Activated CD4-positive, alpha-beta T cell treated with anti-CD3 and anti-CD28 coated beads for 48 hours (primary cell): ENCODE measurements around the gene UQCC2.

ENCODE experiments used
- DNase-seq: peaks from one replicate; pipeline ENCODE4 v3.0.0-alpha.2; 2020

The UQCC2 gene

DNA sequence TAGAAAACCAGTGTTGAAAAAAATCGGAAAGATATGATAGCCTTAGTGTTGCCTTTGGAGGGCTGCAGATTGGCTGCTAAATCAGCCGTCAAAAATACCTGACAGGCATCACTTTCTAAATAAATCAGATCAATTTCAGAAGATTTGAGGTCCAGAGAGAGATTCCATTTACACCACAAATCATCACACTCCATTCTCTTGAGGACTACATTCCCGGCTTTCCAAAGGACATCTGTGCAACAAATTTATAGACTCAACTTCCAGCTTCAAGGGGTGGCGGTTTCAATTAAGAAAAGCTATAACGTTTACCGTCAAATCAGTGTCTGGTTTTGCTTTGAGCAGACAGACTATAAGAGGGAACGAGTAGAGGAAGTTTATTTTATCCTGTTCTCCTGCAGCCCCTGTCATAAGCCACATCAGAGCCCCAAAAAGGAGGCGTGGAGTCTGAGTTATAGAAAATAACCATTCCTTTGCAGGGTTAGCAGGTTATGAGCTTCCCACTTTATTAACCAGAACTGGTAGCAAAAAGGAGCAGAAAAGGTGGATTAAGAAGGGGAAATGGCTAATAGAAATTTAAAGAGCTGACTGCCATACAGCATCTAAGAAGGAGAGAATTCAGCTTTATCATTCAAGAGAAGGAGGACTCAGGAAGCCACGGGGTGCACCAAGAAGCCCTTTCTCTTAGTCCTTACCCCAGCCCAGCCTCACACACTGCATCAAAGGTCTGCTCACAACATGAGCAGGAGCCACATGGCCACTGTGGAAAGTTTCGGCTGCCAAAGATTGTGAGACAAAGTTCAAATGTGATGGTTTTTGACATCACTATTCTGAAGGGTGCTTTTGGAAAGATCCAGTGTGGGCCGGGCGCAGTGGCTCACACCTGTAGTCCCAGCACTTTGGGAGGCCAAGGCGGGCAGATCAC lies 12.9 kb upstream of the UQCC2 start:
- no peak for DNase-seq

DNA sequence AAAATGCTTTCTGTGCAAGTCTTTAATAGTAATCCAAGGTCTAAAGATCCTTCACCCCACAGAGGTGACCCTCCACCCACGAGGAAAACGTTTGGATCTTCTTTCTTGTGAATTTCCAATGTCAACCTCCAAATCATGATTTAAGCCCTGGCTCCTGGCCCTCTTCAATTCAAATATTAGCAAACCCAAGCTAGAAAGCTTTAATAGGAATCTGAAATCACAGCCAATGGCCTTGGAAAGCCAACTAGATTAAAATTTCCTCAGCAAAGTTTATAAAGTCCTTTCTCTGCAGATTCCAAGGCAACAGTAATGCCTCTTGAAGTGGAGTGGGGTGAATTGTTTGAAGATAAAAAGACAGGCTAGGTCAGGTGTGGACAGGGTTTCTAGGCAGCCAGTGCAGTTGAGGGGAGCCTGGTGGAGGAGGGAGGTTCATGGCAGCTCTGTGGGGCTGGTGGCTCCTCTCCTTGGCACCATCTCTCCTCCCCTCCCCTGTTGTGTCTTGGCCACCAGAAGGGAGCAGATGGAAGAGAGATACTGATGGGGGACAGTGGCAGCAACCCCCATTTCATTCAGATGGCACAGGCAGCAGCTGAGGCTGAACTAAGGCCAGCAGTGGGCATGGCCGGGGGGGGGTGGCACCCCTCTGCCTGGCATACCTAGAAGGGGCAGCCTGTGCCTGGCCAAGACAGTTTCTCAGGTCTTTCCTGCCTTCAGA lies 12.0 kb upstream of the UQCC2 start:
- no peak for DNase-seq

DNA sequence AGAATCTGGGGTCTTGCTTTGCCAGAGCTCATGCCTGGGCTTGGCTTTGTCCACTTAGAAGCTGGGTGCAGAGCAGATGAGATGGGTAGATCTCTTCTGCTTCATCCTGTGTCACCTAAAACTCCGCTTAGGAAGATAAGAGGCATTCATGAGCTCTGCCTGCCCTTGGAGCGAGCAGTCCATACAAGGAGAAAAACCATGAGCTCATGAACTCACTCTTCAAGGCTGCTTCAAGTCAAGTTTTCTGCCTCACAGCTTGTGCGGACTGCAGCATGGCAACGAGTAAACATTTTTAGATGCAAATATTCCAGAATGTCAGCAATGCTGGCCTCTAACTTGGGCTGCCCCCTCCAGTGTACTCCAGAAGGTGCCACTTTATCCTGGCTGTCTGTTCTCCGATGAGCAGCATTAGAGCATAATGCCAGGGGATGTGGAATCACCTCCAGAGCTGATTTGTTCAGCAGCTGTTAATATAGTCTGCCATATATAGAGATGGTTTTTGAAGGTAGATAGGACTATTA lies 10.7 kb upstream of the UQCC2 start:
- DNase-seq = no peak

DNA sequence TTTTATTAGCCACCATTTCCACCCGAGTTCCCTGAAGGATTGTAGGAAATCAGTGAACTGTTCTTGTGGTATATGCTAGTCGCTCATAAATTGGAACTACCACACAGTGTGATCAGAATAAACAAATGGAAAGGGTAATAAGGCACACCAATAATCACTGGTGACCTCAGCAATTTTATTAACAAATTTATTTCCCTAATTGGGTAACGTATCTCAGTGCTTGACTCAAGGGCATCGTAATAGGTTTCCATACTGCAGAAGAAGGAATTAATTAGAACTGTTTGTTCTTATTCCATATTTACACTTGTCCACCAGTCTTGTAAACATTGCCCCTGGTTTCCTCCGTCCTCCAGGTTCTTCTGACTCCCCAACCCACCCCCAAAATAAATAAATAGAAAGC lies 10.0 kb upstream of the UQCC2 start:
- DNase-seq = no peak

GRCh38 chr6:33720998-33721397 lies 9.5 kb upstream of the UQCC2 start:
- no peak for DNase-seq

DNA sequence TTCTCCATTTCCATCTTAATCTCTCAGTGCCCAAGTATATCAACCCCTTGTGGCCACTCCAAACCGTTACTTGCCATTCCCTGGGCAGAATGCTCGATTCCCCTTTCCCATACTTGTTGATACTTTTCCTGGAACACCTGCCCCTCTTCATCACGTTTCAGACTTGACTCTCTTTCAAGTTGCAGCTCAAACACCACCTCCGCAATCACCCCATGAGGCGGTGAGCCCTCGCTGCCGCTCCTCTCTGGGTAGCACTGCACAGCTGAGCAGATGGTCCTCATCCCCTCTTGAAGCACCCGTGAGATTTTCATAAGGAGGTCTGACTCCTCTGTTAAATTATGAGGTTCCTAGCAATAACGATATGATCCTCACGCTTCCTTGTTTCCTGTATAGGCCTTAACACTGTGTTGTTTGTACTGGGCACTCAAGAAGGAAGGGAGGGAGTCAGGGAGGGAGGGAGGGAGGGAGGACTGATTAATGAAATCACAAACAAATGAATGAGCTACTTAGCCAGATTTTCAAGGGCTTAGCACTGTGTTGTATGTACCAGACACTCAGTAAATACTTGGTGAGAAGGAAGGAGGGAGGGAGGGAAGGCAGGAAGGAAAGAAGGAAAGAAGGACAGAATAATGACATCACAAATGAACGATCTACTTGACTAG lies 8.0 kb upstream of the UQCC2 start:
- no peak for DNase-seq

DNA sequence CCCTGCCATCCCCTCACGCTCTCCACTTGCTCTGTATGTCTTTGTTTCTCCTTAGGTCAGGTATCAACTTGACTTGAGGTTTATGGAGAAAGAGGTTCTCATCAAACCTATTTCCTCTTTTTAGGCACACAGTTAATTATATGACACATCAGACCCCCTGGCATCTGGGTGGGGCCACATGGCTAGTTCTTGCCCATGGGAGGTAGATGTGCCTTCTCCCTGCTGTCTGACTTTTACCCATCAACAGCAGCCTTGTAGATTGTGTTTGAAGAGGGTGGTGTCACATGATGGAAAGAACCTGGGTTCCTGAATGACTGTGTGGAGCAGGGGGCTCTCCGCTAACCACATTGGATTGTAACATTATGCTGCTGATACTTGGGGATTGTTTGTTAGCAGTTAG lies 7.2 kb upstream of the UQCC2 start:
- no peak for DNase-seq

DNA sequence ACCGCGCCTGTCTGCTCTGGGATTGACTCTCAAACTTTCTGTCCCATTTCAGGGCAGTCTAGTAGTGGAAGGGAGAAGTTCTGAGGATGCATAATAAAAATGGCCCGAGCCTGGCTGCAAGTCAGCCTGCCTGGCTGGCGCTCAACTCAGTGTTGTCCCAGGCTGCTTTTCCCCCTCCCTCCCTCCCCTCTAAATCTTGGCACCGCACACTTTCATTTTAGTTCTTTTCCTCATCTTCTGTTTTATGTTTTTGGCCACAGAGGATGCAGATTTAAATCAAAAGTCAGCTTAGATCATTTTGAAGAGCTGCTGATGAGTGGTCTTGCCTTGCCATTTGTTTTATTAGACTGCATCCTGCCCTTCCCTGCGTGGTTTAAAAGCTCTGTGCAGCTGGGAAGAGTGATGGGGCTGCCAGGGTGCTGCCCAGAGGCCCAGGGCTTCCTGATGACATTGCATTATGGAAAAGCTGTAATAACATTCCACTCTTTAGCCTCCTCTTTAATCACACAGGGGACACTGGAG lies 6.5 kb upstream of the UQCC2 start:
- DNase-seq = no peak

DNA sequence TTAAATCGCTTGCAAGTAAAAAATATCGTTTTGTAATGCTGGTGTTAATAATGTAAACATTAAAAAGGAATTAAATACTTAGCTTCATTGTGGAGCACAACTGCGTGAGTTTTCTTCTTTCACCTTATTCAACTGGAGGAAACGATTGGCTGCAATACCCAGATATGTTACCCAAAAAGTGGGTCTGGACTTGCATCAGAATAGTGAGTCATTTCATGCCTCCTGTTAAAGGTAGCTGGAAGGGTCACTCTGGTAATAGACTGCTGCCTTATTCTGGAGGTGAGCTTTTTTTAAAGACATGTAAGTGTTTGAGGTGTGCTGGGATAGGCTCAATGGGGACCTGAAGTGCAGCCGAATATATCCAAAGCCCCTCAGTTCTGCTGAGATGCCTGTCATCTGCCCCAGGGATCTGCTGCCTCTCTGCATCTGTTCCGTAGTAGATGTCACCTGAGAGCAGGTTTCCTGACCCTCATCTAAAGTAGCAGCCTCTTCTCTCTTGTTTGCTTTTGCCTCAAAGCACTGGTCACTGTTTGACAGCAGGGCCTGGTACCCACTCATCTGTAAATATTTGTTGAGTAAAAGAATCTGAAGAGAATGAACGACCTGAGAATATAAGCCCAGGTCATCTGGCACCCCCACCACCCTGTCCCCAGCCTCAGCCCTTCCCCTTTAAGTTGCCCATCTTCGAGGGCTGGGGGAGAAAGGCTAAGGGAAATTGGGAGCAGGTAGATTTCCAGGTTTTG lies 5.6 kb upstream of the UQCC2 start:
- DNase-seq = no peak

DNA sequence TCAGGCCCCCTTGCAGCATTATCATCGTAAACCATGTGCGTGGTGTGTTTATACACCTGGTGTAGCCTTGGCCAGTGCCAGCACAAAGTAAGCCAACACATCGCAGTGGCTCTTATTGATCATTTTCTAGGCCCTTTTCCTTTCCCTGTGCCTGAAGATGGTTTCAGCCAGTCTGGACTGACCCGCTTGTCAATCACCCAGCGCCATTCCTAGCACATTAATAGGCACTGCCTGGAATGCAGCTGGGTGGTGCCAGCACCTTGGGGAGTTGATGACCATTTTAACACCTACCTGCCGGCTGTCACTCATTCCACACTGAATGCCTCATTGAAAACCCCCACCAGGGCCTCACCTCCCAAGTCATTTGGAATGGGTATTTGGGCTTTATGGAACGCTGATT lies 4.9 kb upstream of the UQCC2 start:
- DNase-seq = no peak

GRCh38 chr6:33714385-33715040 lies 3.0 kb upstream of the UQCC2 start:
- no peak for DNase-seq

GRCh38 chr6:33713786-33714185 lies 2.3 kb upstream of the UQCC2 start:
- DNase-seq = no peak

- no peak for DNase-seq
Observed at GRCh38 chr6:33712914-33713313, 1.4 kb upstream of the UQCC2 start.

- DNase-seq = no peak
Observed at GRCh38 chr6:33710296-33711121, 991 bp downstream of the UQCC2 start.

DNA sequence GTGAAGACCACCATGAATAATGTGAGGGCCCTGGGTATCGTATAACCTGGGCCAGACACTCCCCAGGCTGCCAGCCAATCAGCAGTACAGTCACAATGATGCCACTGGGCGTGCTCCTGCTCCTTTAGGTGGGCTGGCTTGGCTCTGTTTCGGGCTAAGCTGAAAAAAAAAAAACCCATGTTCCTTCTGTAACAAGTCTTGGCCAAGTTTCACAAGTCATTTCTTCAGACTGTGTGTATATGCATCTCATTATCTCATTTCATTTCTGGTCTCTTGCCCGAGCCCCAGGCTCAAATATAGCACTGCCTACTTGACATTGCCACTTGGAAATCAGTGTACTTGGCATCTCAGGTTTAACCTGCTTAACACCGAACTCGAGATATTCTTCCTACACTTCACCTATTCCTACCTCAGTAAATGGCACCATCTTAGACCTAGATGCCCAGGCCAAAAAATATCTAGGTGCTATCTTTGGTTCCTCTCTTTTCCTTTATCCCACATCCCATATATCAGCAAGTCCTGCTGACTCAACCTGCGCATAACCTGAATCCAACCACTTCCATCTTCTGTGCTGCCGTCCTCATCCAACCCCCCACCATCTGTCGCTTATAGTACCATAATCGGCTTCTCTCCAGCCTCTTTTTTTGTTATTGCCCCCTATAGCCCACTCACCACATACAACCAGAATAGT lies 1.8 kb downstream of the UQCC2 start:
- DNase-seq = no peak

DNA sequence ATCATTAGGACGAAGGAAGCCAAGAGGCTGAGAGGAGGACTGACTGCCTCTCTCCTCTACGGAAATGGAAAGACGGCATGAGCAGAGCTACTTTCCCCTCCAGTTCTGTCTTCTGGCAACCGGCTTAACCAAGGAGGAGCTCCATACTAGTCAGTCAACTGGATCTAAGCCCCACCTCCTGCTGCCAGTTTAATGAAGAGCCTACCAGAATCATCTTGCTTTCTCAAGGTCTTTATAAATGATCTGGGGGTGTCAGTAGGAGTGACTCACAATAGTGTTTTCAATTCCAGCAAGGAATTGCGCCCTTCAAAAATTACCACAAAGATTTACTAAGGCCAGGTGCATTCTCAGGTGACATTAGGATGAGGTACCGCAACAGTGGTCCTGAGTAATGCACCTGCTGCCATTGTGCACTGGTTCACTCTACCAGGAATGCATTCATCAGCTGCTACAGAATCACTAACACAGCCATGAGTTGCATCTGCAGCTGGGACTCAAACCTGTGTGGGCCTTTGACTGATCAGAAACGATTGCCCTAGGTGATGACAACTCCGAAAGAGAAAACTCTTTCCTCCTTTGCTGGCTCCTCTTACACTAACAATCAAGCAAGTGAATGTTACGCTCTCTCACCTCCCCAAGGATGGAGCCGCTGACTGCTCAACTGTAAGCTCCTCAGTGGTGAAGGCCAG lies 2.8 kb downstream of the UQCC2 start:
- DNase-seq = no peak

DNA sequence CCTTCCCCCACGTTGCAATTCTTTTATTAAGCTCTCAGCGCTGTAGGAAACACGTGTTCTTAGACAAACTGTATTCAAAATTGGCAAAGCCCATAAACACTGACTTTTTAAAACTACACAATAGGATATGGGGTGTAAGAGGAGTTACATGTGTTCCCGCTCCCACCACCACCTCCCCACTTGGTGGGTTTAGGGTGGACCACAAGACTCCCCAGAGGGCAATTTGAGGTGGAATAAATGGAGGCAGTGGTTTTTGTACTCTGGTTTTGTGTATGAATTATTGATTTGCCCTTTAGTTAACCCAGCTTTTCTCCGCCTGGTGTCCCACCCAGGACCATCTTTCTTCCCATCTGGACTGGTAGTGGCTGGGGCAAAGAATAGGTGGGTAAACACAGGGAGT lies 3.7 kb downstream of the UQCC2 start:
- DNase-seq = no peak

- DNase-seq = no peak
Observed at GRCh38 chr6:33705955-33706725, 5.4 kb downstream of the UQCC2 start.
